GM18499 (cell line): ENCODE results near the gene DYNC1LI1.
"Not testable (repeated sequence)": the region's sequence is repeated elsewhere in the genome, so short reads cannot be mapped to it uniquely, and the experiment has no call there.

Experiments used
- ATAC-seq: cut with Tn5 transposase; IDR thresholded peaks from one replicate; pipeline ENCODE4 v1.9.1; 2021; ENCODE audit warnings: moderate number of reproducible peaks; ENCODE audit not compliant: insufficient read depth, unreplicated experiment

The DYNC1LI1 gene

GRCh38 chr3:32544894-32545293, 25.8 kb downstream of the DYNC1LI1 start:
- ATAC-seq, result no peak

- no peak for ATAC-seq
Measured at GRCh38 chr3:32542807-32543206, 27.9 kb downstream of the DYNC1LI1 start.

- ATAC-seq, result no peak
Measured at GRCh38 chr3:32540899-32541298, 29.8 kb downstream of the DYNC1LI1 start.

DNA sequence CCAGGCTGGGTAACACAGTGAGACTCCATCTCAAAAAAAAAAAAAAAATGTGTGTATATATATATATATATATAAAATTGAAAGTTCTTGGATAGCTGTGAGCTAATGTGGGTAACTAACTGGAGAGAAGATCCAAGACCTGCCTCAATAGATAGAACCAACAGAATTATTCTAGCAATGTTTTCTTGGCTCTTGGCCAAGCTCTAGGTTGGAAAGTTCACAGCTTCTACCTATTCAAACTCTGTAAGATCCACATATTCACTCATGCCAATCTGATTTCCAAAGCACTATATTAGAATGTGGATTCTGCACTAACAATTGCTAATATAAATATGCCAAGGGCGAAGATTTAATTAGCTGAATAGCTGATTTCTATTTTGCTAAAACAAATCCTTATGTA, 38.2 kb downstream of the DYNC1LI1 start:
- ATAC-seq, result no peak

GRCh38 chr3:32531010-32531647, 39.5 kb downstream of the DYNC1LI1 start:
- ATAC-seq, result no peak

GRCh38 chr3:32525720-32526119, 44.9 kb downstream of the DYNC1LI1 start:
- ATAC-seq, result no peak

DNA sequence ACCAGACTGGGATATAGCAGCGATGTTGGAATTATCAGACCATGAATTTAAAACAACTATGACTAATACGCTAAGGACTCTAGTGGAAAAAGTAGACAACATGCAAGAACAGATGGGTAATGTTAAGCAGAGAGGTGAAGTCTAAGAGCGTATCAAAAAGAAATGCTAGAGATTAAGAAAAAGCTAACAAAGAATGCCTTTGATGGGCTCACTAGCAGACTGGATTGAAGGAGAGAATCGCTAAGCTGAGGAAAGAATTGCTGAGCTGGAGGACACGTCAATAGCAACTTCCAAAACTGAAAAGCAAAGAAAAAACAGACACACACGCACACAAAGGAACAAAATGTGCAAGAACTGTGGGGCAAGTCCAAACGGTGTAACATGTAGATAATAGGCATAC, 48.0 kb downstream of the DYNC1LI1 start:
- no peak for ATAC-seq

DNA sequence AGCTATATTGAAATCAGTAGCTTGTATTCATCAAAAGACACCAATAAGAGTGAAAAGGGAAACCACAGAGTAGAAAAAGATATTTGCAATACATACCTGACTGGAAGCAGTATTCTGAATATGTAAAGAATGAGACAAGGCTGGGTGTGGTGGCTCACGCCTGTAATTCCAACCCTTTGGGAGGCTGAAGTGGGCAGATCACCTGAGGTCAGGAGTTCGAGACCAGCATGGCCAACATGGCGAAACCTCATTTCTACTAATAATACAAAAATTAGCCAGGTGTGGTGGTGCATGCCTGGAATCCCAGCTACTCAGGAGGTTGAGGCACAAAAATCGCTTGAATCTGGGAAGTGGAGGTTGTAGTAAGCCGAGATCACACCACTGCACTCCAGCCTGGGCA, 51.7 kb downstream of the DYNC1LI1 start:
- not testable (repeated sequence) for ATAC-seq

DNA sequence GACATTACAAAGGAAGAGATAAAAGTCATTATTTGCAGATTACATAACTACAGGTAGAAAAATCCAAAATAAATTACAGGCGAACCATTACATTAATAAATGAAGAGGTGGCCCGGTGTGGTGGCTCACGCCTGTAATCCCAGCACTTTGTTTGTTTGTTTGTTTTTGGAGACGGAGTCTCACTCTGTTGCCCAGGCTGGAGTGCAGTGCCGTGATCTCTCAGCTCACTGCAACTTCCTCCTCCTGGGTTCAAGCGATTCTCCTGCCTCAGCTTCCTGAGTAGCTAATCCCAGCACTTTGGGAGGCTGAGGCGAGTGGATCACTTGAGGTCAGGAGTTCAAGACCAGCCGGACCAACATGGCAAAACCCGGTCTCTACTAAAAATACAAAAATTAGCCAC, 53.9 kb downstream of the DYNC1LI1 start:
- not testable (repeated sequence) for ATAC-seq

DNA sequence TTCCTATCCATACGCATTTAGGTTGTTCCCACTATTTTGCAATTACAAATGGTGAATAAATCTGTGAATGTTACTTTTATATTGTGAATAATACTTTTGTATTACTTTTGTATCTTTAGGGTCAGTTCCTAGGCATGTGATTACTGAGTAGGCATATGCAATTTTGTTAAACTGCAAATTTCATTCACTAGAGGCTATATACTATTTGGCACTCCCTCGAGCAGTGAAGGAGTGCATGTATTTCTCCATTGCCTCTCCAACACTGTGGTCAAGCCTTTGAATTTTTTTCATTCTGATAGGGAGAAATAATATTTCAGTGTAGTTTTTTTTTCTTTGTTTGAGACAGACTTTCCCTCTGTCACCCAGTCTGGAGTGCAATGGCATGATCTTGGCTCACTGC, 59.7 kb downstream of the DYNC1LI1 start:
- ATAC-seq, result no peak

DNA sequence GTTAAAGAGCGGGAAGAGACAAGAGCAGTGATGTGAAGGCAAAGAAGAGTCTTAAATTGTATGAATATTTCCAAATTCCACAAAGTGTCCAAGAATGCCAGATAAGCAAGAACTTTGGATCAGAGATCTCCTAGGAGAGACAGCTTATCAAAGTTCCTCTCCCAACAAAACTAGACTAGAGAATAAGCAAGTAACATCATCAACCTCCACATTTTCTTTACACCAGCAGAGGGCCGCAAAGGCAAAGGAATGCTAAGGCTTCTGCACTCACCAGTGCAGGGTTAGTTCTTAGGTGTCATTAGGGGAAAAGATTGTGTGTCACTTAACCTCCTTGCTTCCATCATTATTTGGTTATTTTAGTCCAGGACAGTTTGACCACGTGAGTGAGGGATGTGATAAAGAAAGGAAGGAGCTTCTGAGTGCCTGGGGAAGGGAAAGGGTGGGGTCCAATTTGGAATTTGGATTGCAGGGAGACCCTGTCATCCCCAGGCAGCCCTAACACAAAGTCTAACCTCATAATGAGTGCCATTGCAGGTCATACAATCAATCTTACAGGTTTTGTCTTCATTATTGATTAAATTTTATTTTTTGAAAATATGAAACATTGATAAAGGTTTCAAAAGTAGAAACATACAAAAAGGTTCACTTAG, 60.5 kb downstream of the DYNC1LI1 start:
- peak; percentile 58 for ATAC-seq

GRCh38 chr3:32508711-32509110, 61.9 kb downstream of the DYNC1LI1 start:
- no peak for ATAC-seq

GRCh38 chr3:32506466-32506865, 64.2 kb downstream of the DYNC1LI1 start:
- ATAC-seq, result no peak

- ATAC-seq, result no peak
Measured at GRCh38 chr3:32502946-32503286, 67.7 kb downstream of the DYNC1LI1 start.

- peak; percentile 33 for ATAC-seq
Measured at GRCh38 chr3:32502118-32502945, 68.3 kb downstream of the DYNC1LI1 start, which contains the start of gene CMTM6. Gene CMTM6, minus strand, starts transcription at chr3:32502852. Its CDS starts 107 bp downstream, at chr3:32502745.

- ATAC-seq, result no peak
Measured at GRCh38 chr3:32501783-32502117, 68.9 kb downstream of the DYNC1LI1 start.

DNA sequence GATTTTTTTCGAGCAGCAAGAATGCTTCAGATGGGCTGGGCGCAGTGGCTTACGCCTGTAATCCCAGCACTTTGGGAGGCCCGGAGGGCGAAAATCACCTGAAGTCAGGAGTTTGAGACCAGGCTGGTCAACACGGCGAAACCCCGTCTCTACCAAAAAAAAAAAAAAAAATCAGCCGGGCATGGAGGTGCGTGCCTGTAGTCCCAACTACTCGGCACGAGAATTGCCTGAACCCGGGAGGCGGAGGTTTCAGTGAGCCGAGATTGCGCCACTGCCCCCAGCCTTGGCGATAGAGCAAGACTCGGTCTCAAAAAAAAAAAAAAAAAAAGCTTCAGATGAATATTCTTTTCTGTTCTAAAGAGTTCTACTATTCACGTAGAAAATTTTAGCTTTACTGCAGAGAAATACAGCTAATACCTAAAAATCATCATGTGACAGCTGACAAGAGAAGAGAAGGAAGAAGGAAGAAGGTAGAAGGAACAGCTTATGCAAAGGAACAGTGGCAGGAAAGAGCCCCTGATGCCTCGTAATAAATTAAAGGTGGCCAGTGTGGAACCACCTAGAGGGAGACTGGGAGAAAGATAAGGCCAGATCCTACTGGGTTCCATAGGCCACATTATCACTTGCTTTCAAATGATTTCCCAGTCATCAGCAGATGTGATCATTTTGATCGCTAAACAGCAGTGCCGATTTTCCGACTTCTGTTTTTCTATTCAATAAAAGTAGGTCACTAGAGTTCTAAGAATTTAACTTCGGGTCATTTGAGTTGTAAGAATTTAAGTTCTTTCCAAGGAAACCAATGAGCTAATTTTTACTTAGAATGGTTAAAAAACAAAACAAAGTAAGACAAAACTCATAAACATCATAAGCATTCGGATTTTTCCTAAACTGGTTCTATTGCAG, 69.5 kb downstream of the DYNC1LI1 start:
- ATAC-seq, result no peak

DNA sequence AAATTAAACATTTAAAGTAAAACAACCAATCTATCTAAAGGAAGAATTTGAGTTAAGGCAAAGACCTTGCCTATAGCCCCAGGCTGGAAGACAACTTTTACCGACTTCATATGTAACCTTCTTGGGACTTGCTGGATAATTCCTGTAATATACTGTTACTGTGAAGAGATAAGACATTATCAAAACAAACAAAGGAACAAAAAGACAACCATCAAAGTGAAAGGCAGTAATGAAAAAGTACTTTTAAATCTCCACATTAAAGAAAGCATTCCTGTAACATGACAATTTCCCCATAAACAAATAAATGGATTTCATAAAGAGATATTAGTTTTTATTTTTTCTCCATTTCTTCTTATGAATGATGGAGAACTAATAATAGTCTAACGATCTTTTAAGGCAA, 70.4 kb downstream of the DYNC1LI1 start:
- ATAC-seq, result no peak

DNA sequence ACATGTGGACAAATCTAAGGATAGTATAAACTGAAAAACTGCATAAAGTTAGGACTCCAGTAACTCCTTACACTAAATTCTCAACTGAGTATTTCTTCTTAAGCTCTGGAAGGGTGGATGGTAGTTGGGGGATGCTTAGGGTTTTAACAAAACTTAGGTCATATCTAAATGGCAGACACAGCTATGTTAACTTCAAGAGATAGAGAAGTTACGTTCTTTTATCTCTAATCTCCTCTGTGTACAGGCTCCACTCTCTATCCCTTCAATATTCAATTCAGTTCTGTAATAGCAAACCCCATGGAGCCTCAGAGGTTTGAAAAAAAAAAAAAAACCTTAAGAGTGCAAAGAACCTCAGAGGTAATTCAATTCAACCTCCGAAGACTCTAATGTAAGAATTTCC, 71.1 kb downstream of the DYNC1LI1 start:
- ATAC-seq, result no peak

- ATAC-seq, result no peak
Measured at GRCh38 chr3:32498992-32499391, 71.7 kb downstream of the DYNC1LI1 start.
